NB4 (cell line): ENCODE data around the gene SCAF4.

Experiments
- MAX ChIP-seq: IDR thresholded peaks from 2 replicates; pipeline ENCODE4 v1.6.1; 2011; ENCODE audit warnings: low read depth, low read length
- MYC ChIP-seq: IDR thresholded peaks from 2 replicates; pipeline ENCODE4 v1.6.1; 2011; ENCODE audit warnings: low read depth, low read length
- POLR2A ChIP-seq: IDR thresholded peaks from 2 replicates; pipeline ENCODE4 v1.6.1; 2011; ENCODE audit warnings: mild to moderate bottlenecking; ENCODE audit not compliant: insufficient read length; ENCODE audit errors: extremely low read depth
- TF ChIP-seq, protein P1 (sequence below): IDR thresholded peaks from one replicate; pipeline ENCODE4 v1.5.1; 2012; ENCODE audit warnings: low read depth, low read length

GRCh38 chr21:31756787-31757186, 24.9 kb upstream of the SCAF4 start:
- TF ChIP-seq, protein P1, sequence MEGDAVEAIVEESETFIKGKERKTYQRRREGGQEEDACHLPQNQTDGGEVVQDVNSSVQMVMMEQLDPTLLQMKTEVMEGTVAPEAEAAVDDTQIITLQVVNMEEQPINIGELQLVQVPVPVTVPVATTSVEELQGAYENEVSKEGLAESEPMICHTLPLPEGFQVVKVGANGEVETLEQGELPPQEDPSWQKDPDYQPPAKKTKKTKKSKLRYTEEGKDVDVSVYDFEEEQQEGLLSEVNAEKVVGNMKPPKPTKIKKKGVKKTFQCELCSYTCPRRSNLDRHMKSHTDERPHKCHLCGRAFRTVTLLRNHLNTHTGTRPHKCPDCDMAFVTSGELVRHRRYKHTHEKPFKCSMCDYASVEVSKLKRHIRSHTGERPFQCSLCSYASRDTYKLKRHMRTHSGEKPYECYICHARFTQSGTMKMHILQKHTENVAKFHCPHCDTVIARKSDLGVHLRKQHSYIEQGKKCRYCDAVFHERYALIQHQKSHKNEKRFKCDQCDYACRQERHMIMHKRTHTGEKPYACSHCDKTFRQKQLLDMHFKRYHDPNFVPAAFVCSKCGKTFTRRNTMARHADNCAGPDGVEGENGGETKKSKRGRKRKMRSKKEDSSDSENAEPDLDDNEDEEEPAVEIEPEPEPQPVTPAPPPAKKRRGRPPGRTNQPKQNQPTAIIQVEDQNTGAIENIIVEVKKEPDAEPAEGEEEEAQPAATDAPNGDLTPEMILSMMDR, result no peak
- TF ChIP-seq MAX (no peak), POLR2A (no peak), MYC (no peak)
